ENCODE measurements around the gene CALN1.

Gene CALN1

GRCh38 chr7:72272479-72272878 is 139.7 kb downstream of the CALN1 start:
- peaks cover 20% of the 10 kb centered on the region for H3K9me3 Mint-ChIP-seq
- no peaks in the 10 kb centered on the region for H3K4me1 Mint-ChIP-seq
- H3K36me3 Mint-ChIP-seq: no peaks in the 10 kb centered on the region
- H3K27me3 Mint-ChIP-seq: no peaks in the 10 kb centered on the region
- no peak overlapping the region for H3K27ac Mint-ChIP-seq
- H3K4me3 Mint-ChIP-seq: no peak overlapping the region

- Mint-ChIP-seq H3K4me3 (no peak overlapping the region), H3K27me3 (no peaks in the 10 kb centered on the region), H3K4me1 (no peaks in the 10 kb centered on the region), H3K9me3 (peaks cover 9% of the 10 kb centered on the region), H3K36me3 (no peaks in the 10 kb centered on the region), H3K27ac (no peak overlapping the region)
These were observed 143.3 kb downstream of the CALN1 start for GRCh38 chr7:72268796-72269195.

GRCh38 chr7:72268090-72268489 is 144.0 kb downstream of the CALN1 start:
- peaks cover 9% of the 10 kb centered on the region for H3K9me3 Mint-ChIP-seq
- H3K36me3 Mint-ChIP-seq: no peaks in the 10 kb centered on the region
- H3K4me1 Mint-ChIP-seq: no peaks in the 10 kb centered on the region
- no peaks in the 10 kb centered on the region for H3K27me3 Mint-ChIP-seq
- no peak overlapping the region for H3K4me3 Mint-ChIP-seq
- no peak overlapping the region for H3K27ac Mint-ChIP-seq

GRCh38 chr7:72267291-72267800 is 144.8 kb downstream of the CALN1 start:
- Mint-ChIP-seq H3K27me3 (no peaks in the 10 kb centered on the region), H3K27ac (no peak overlapping the region), H3K4me1 (no peaks in the 10 kb centered on the region), H3K4me3 (no peak overlapping the region), H3K9me3 (peaks cover 9% of the 10 kb centered on the region), H3K36me3 (no peaks in the 10 kb centered on the region)

- H3K4me1 Mint-ChIP-seq: no peaks in the 10 kb centered on the region
- H3K9me3 Mint-ChIP-seq: peaks cover 9% of the 10 kb centered on the region
- no peaks in the 10 kb centered on the region for H3K27me3 Mint-ChIP-seq
- no peak overlapping the region for H3K4me3 Mint-ChIP-seq
- H3K36me3 Mint-ChIP-seq: no peaks in the 10 kb centered on the region
- H3K27ac Mint-ChIP-seq: no peak overlapping the region
These were observed 145.4 kb downstream of the CALN1 start for GRCh38 chr7:72266771-72267170.

- Mint-ChIP-seq H3K4me1 (no peaks in the 10 kb centered on the region), H3K9me3 (peaks cover 9% of the 10 kb centered on the region), H3K4me3 (no peak overlapping the region), H3K27me3 (no peaks in the 10 kb centered on the region), H3K36me3 (no peaks in the 10 kb centered on the region), H3K27ac (no peak overlapping the region)
These were observed 146.8 kb downstream of the CALN1 start for GRCh38 chr7:72265071-72265904.

GRCh38 chr7:72260406-72260805 is 151.7 kb downstream of the CALN1 start:
- no peak overlapping the region for H3K27ac Mint-ChIP-seq

GRCh38 chr7:72258074-72258473 is 154.1 kb downstream of the CALN1 start:
- H3K27ac Mint-ChIP-seq: no peak overlapping the region

More at GRCh38 chr7:72260406-72260805, 151.7 kb downstream of the CALN1 start:
- Mint-ChIP-seq H3K9me3 (peaks cover 7% of the 10 kb centered on the region), H3K36me3 (no peaks in the 10 kb centered on the region), H3K4me3 (no peak overlapping the region), H3K27me3 (no peaks in the 10 kb centered on the region), H3K4me1 (no peaks in the 10 kb centered on the region)

GRCh38 chr7:72254455-72254854 is 157.7 kb downstream of the CALN1 start:
- H3K36me3 Mint-ChIP-seq: no peaks in the 10 kb centered on the region
- no peak overlapping the region for H3K4me3 Mint-ChIP-seq
- H3K9me3 Mint-ChIP-seq: peaks cover 12% of the 10 kb centered on the region
- H3K4me1 Mint-ChIP-seq: no peaks in the 10 kb centered on the region
- H3K27me3 Mint-ChIP-seq: no peaks in the 10 kb centered on the region
- no peak overlapping the region for H3K27ac Mint-ChIP-seq

More at GRCh38 chr7:72258074-72258473, 154.1 kb downstream of the CALN1 start:
- peaks cover 7% of the 10 kb centered on the region for H3K9me3 Mint-ChIP-seq
- H3K4me3 Mint-ChIP-seq: no peak overlapping the region
- no peaks in the 10 kb centered on the region for H3K36me3 Mint-ChIP-seq
- H3K4me1 Mint-ChIP-seq: no peaks in the 10 kb centered on the region
- no peaks in the 10 kb centered on the region for H3K27me3 Mint-ChIP-seq

GRCh38 chr7:72249106-72249505 is 163.0 kb downstream of the CALN1 start:
- Mint-ChIP-seq H3K4me1 (no peaks in the 10 kb centered on the region), H3K36me3 (peaks cover 2% of the 10 kb centered on the region), H3K27ac (no peak overlapping the region), H3K4me3 (no peak overlapping the region), H3K9me3 (peaks cover 11% of the 10 kb centered on the region), H3K27me3 (no peaks in the 10 kb centered on the region)

GRCh38 chr7:72244826-72245398 is 167.2 kb downstream of the CALN1 start:
- no peak overlapping the region for H3K4me3 Mint-ChIP-seq
- no peak overlapping the region for H3K27ac Mint-ChIP-seq
- H3K27me3 Mint-ChIP-seq: no peaks in the 10 kb centered on the region
- H3K4me1 Mint-ChIP-seq: no peaks in the 10 kb centered on the region
- H3K9me3 Mint-ChIP-seq: peaks cover 21% of the 10 kb centered on the region
- peaks cover 2% of the 10 kb centered on the region for H3K36me3 Mint-ChIP-seq

GRCh38 chr7:72243329-72243728 is 168.8 kb downstream of the CALN1 start:
- H3K36me3 Mint-ChIP-seq: peaks cover under 1% of the 10 kb centered on the region
- no peaks in the 10 kb centered on the region for H3K4me1 Mint-ChIP-seq
- peaks cover 17% of the 10 kb centered on the region for H3K9me3 Mint-ChIP-seq
- no peaks in the 10 kb centered on the region for H3K27me3 Mint-ChIP-seq
- H3K27ac Mint-ChIP-seq: no peak overlapping the region
- H3K4me3 Mint-ChIP-seq: no peak overlapping the region

- H3K27me3 Mint-ChIP-seq: no peaks in the 10 kb centered on the region
- no peak overlapping the region for H3K27ac Mint-ChIP-seq
- no peak overlapping the region for H3K4me3 Mint-ChIP-seq
- H3K9me3 Mint-ChIP-seq: peaks cover 8% of the 10 kb centered on the region
- no peaks in the 10 kb centered on the region for H3K4me1 Mint-ChIP-seq
- H3K36me3 Mint-ChIP-seq: no peaks in the 10 kb centered on the region
These were observed 176.8 kb downstream of the CALN1 start for GRCh38 chr7:72235351-72235750.

GRCh38 chr7:72234086-72234485 is 178.1 kb downstream of the CALN1 start:
- Mint-ChIP-seq H3K27me3 (no peaks in the 10 kb centered on the region), H3K27ac (no peak overlapping the region), H3K4me1 (no peaks in the 10 kb centered on the region), H3K36me3 (no peaks in the 10 kb centered on the region), H3K9me3 (peaks cover 8% of the 10 kb centered on the region), H3K4me3 (no peak overlapping the region)

- H3K27ac Mint-ChIP-seq: no peak overlapping the region
- no peaks in the 10 kb centered on the region for H3K36me3 Mint-ChIP-seq
- no peaks in the 10 kb centered on the region for H3K27me3 Mint-ChIP-seq
- no peaks in the 10 kb centered on the region for H3K4me1 Mint-ChIP-seq
- H3K4me3 Mint-ChIP-seq: no peak overlapping the region
- peaks cover 13% of the 10 kb centered on the region for H3K9me3 Mint-ChIP-seq
These were observed 181.9 kb downstream of the CALN1 start for GRCh38 chr7:72230281-72230680.

- peaks cover 2% of the 10 kb centered on the region for H3K36me3 Mint-ChIP-seq
- H3K4me3 Mint-ChIP-seq: no peak overlapping the region
- no peaks in the 10 kb centered on the region for H3K4me1 Mint-ChIP-seq
- H3K27ac Mint-ChIP-seq: no peak overlapping the region
- peaks cover 4% of the 10 kb centered on the region for H3K9me3 Mint-ChIP-seq
- H3K27me3 Mint-ChIP-seq: no peaks in the 10 kb centered on the region
These were observed 188.8 kb downstream of the CALN1 start for GRCh38 chr7:72223351-72223750.

All from activated naive CD4-positive, alpha-beta T cell treated with anti-CD3 and anti-CD28 coated beads, Interleukin-2, amount 50 U/mL, for 24 hours (primary cell).